NCI-H2196 treated with DMSO at 0.1 percent for 48 hours (cell line): ENCODE results near the gene CBX7.

Experiments
- DNase-seq: peaks from one replicate; lab custom pipeline; 2025; ENCODE audit not compliant: unreplicated experiment; lab: John Stamatoyannopoulos, UW

Gene CBX7

DNA sequence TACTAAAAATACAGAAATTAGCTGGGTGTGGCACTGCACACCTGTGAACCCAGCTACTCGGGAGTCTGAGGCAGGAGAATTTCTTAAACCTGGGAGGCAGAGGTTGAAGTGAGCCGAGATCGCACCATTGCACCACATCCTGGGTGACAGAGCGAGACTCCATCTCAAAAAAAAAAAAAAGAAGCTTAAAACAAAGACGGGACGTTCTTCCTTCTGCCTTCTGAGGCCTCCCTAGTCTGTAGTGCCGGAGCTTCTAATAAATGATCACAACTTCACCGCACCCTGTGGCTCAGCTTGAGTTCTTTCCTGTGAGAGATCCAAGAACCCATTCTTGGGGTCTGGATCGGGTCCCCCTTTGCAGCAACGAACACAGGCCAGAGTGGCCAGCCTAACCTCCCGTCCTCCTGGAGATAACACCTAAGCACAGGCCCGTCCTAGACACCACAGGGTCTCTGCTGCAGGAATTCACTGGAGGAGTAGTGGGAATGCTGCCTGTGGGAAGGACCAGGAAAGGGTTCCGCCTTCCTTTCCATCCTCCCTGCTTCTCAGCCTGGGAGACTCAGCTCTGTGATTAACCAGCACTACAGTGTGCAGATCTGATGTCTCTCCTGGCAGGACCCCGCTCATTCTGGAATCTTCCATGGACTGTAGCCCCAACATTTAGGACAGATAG is 57.6 kb downstream of the CBX7 start:
- DNase-seq = no peak

DNA sequence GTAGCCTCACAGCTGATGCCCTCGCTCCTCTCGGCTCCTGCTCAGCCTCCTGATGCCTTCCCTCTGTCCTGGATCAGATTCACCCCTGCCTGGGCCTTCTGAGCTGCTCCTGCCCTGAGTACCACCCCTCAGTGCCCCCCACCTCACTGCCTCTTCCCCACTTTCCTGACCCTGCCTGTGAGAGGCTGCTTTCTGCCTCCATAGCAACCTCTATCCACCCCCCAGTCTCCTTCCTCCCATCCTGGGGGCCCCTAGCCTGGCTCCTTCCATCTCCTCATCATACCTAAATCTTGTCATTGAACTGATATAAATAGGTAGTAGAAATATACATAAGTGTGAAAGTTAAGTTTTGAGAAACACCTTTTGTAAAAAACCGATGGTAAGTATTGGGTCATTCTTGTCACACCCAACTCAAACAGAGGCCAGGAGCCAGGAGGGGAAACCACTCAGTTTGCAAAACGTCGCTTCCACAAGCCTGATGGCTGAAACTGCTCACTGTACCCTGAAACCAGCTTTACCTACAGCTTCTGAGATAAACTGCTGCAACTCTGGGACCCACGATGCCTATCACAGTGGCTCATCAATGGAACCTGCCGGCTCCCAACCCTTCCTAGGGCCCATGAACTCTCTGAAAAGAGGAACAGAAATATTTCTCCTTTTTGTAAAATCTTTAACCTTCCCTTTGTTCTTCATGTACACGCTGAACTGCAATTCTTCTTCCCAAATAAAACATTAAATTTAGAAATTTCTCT is 60.2 kb downstream of the CBX7 start:
- no peak for DNase-seq

DNA sequence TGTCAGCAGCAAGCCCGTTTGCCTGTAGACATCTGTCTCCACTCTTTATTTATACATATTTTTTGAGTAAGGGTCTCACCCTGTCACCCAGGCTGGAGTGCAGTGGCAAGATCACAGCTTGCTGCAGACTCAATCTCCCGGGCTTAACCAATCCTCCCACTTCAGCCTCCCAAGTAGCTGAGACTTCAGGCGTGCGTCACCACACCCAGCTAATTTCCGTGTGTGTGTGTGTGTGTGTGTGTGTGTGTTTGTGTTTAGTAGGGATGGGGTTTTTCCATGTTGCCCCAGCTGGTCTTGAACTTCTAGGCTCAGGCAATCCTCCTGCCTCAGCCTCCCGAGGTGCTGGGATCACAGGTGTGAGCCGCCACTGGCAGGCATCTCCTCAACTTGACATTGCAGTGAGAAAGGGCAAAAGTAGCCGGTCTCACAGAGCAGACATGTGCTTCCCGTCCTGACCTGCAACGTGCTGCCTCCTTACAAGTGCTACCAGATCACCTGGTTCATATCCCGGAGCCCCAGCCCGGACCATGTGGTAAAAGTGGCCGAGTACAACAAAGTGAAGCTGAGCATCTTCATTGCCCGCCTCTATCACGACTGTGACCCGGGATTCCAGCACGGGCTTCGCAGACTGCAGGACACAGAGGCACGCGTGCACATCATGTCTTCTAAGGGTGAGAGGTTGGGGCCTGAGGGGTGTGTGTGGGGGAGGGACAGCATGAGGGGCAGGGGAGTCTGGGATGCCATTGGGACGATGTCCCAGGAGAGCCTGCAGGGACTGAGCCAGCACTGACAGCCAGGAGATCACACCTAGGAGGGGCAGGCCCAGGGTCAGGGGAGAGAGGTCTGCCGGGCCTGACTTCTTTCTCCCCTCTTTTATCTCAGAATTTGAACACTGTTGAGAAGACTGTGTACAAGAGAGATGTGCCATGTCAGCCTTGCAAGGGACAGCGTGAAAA is 61.1 kb downstream of the CBX7 start:
- no peak for DNase-seq

DNA sequence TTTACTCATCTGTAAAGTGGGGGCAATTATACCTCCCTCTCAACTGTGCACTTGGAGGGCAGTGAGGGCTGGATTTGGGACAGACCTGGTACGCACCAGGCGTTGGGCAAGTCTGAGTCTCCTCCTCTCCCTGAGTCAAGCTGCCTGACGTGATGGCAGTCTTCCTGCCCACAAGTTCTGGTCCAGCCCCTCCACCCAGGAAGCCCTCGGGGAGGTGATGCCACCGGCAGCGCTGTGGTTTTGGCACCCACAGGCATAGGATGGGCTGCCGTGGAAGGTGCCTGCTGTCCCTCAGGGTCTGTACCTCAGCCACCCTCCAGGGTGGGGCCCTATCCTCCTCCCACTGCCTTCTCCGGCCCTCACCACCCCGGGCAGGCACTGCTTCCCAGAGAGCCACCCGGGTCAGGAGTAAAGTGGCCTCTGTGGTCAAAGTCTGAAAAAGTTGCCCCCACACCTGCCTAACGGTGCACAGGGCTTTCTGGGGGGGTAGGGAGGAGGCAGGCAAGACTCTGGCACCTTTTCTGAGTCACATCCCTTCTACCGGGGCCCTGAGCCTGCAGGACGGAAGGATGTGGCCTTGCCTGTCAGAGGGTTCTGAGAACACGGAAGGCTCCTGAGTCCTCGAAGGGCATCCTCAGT is 61.9 kb downstream of the CBX7 start:
- no peak for DNase-seq

DNA sequence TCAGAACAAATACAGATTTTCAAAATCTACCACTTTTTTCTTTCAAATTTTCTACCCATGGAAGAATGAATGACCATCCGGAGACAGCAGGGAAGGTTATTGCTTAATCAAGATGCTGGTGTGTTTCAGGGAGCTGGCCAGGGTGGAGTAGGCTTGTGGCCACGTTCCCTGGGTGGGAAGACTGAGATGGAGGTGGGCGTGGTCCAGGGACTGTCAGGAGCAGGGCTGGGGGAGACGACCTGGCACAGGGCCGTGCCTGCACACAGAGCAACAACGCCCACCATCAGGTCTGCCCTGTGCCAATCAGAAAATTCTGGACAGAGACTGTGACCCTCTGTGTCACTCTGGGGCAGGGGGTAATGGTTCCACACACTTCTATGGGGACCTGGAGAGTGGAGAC is 62.6 kb downstream of the CBX7 start:
- DNase-seq = no peak

DNA sequence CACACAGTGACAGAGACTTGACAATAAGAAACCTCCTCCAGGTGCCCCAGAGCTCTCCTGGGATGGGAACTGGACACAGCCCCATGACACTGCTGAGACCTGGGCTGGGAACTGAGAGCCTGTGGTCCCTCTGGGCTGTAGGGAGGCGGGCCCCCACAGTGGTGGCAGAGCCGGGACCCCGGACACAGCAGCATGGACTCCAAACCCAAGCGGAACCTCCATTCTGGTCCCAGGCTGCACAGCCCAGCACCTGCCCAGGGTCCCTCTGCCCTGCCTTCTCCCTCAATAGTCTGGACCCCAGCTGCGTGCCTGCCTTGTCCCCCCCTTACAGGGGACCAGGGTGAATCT is 63.8 kb downstream of the CBX7 start:
- no peak for DNase-seq

DNA sequence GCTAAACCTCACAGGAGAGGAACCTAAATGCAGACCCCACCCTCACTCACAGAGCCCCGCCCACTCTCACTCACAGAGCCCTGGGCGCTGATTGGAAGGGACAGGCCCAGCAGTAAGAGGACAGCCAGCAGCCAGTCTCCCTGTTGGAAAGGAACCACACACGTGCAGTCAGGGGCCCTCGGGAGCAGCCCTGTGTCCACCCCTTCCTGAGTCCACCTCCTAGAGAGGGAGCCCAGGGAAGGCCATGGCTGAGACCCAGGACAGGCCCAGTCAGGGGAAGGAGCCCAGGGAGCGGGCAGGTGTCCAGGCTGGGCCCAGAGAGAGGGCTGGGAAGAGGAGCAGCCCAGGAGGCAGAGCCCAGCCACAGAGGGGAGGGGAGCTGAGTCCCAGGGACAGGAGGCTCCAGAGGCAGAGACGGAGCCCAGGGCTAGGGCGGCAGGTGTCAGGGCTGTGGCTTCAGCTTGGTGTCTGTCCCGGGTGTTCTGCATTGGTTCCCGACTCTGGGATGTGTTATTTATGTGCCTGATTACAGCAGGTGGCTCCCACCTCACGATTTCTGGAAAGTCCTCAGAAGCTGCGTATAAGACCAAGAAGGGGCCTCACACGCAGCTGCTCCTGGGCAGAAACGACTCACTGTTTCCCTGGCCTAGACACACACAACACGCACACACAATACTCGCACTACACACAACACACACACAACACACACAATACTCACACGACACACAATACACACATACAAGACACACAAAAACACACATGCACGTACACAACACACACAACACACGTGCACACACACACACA is 64.4 kb downstream of the CBX7 start:
- DNase-seq = no peak

DNA sequence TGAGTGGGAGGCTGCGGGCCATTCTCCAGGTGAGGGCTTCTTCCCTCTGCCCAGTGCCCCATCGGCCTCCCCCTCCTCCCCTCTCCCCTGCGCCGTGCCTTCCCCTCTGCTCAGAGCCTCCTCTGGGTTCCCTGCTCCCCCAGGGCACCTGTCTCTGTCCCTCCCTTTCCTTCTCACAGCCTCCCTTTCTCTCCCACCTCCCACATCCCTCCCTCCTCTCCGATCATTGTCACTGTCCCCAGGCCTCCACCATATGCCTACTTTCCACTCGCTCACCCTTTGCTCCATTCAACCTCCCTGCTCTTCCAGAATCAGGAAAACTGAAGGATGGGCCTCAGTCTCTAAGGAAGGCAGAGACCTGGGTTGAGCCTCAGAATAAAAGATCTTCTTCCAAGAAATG is 65.4 kb downstream of the CBX7 start:
- no peak for DNase-seq

DNA sequence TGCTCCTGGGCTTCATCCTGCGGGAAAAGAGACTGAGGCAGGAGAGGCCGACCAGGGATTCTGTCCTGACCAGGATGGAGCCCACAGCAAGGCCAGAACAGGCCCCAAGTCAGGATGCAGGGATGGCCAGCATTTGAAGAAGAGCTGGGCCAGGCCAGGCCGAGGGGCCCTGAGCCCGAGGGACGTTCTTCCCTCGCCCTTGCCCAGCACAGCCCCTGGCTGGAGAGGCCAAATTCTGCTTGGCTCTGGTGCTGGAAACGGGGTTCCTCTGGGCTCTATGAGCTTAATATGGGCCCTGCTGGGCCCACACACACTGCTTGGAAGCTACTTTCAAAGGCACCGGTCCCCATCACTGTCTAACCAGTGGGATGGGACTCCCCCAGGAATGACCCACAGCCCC is 67.8 kb downstream of the CBX7 start:
- DNase-seq = no peak

DNA sequence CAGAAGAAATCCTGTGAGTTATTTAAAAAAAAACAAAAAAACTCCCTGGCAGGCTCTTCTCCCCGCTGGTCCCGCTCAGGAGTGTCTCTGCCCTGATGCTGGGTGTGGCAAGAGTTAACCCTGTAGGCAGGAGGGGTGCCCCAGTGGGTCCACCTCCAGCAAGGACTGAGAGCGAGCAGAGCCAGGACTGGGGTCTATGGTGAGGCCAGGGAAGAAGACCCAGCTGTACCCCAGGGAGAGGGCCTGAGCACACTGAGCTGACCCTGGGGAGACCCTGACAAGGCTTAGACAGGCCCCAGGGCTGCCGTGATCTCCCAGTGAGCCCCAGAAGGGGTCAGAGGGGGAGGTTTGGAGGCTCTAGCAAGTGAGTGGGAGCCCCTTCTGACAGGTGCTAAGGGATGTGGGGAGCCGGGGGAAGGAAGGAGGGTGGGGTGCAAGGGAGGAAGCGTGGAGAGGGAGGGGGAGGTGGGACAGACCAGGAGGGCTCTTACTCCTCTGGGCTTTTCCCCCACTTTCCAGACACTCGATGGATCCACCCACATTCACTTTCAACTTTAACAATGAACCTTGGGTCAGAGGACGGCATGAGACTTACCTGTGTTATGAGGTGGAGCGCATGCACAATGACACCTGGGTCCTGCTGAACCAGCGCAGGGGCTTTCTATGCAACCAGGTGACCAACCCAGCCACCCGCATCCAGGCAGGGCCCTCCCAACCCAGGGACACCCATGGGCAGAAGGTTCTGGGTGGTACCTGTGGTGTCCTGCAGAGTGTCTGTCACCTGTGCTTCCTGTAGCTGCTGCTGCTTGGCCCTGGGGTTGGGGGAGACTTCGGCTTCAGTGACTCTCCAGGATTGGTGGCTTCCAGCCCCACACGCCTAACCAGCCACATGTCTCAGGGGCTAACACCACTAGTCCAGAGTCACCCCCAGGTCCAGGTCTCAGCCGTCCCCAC is 69.0 kb downstream of the CBX7 start:
- no peak for DNase-seq

DNA sequence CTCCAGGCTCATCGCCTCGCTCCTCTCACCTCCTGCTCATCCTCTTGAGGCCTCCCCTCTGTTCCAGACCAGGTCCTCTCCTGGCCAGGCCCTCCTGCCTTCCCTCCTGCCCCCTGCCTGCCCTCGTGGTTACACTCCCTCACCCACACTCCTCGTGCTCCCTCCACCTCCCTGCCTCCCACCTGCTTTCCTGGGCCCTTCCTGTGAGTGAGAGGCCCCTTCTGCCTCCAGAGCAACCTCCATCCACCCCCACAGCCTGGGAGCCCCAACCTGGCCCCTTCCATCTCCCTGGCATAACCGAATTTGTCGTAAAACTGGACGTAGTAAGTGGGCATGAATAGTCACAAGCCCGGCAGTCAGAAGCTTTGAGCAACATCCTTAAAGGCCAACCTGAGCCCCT is 70.9 kb downstream of the CBX7 start:
- no peak for DNase-seq

DNA sequence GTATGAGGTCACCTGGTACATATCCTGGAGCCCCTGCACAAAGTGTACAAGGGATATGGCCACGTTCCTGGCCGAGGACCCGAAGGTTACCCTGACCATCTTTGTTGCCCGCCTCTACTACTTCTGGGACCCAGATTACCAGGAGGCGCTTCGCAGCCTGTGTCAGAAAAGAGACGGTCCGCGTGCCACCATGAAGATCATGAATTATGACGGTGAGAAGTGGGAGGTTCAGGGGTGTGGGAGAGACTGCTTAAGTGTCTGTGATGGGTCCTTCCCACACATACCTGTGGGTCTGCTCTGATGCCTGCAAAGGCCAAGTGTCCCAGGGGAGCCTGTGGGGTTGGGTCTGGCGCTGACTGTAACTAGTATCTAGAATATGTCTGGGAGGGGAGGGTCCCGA is 71.5 kb downstream of the CBX7 start:
- no peak for DNase-seq
